Neural progenitor cell (in vitro differentiated cells): Measurements from ENCODE around the gene TWNK.

Experiments
- CTCF ChIP-seq: fragments of 200-600 bp; sonication (generic); IDR thresholded peaks from 2 replicates; pipeline ENCODE4 v1.5.1; 2017; ENCODE audit warnings: antibody characterized with exemption, mild to moderate bottlenecking
- EZH2phosphoT487 ChIP-seq: fragments of 200-600 bp; sonication (generic); IDR thresholded peaks from 2 replicates; pipeline ENCODE4 v1.6.1; 2017; ENCODE audit warnings: antibody characterized with exemption

DNA sequence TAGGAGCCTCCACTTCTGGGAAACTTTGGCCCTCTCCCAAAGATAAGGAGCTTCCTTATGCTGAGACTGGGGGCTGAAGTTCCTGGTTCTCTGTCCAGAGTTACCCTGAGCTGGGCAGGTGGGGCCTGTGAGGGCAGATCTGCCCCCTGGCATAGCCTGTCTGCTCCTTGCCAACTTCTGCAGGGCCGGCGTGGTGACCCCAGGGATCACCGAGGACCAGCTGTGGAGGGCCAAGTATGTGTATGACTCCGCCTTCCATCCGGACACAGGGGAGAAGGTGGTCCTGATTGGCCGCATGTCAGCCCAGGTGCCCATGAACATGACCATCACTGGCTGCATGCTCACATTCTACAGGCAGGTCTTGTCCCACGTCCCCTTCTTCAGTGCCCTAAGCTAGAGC is 48.0 kb downstream of the TWNK start:
- TF ChIP-seq CTCF: no peak
- TF ChIP-seq EZH2phosphoT487: no peak
